ENCODE measurements around the gene NACC2.

NACC2 gene

DNA sequence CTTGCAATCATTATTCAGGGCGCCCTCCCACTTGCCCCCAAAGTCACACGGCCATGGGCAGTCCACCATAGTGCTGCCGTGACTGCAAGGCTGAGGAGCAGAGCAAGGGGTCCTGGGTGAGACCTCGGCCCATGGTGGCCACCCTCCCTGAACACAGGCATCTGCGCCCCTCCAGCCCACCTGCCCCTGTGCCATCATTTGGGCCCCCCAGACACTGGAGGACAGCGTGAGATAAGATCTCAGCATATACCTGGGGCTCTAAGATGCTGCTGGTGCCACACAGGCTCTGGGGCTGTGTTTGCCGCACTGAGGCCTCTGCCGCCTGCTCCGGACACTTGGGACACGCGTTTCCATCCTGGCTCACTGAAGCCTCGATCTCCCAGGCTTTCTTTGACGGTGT, 20.1 kb upstream of the NACC2 start:
- TF ChIP-seq, protein P1, sequence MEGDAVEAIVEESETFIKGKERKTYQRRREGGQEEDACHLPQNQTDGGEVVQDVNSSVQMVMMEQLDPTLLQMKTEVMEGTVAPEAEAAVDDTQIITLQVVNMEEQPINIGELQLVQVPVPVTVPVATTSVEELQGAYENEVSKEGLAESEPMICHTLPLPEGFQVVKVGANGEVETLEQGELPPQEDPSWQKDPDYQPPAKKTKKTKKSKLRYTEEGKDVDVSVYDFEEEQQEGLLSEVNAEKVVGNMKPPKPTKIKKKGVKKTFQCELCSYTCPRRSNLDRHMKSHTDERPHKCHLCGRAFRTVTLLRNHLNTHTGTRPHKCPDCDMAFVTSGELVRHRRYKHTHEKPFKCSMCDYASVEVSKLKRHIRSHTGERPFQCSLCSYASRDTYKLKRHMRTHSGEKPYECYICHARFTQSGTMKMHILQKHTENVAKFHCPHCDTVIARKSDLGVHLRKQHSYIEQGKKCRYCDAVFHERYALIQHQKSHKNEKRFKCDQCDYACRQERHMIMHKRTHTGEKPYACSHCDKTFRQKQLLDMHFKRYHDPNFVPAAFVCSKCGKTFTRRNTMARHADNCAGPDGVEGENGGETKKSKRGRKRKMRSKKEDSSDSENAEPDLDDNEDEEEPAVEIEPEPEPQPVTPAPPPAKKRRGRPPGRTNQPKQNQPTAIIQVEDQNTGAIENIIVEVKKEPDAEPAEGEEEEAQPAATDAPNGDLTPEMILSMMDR (IDR thresholded peaks at IDR 0.05; ENCODE audit: insufficient read depth, low read depth, low read length, missing control alignments), result no peak
- no peak for DNase-seq (ENCODE audit: low read depth)
- H3K4me3 ChIP-seq (ENCODE audit: low read length), result no peak overlapping the region

DNA sequence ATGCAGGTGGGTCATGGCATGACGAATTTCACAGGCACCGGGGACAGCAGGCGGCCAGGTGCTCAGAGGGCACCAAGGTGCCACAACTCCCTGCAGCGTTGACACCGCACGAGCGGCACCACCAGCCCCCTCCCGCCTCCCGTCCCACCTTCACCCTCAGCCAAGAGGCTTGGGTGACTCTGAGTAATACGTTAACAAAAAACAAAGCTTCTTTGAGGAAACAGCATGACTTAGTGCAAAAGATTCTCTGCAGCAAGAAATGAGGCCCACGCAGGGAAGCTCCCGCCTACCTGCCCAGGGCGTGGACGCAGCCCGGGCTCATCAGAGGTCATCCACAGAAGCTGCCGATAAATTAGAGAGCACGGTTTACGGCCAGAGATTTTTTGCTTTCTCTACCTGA, 19.5 kb upstream of the NACC2 start:
- H3K4me3 ChIP-seq (ENCODE audit: low read length), result no peak overlapping the region
- DNase-seq (ENCODE audit: low read depth), result no peak
- TF ChIP-seq, protein P1 (IDR thresholded peaks at IDR 0.05; ENCODE audit: insufficient read depth, low read depth, low read length, missing control alignments), result no peak

DNA sequence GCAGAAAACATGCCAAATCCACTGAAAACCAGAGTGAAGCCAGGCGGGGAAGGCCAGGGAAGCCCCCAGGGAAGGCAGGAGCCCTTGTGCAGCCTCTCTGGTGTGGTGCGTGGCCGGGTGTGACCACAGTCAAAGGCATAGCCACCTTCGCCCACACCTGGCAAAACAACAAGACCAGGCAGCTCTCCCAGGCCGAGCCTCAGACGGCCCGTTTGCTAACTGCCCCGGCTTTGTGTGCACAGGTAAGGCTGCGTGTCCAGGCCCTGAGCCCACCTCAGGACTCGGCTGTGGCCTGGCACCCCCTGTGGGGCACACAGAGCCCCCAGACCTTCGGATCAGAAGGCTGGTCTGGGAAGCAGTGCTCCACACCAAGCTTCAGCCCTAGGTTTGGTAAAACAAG, 17.5 kb upstream of the NACC2 start:
- no peak overlapping the region for H3K4me3 ChIP-seq (ENCODE audit: low read length)
- TF ChIP-seq, protein P1 (IDR thresholded peaks at IDR 0.05; ENCODE audit: insufficient read depth, low read depth, low read length, missing control alignments), result no peak
- DNase-seq (ENCODE audit: low read depth), result peak; percentile 37

DNA sequence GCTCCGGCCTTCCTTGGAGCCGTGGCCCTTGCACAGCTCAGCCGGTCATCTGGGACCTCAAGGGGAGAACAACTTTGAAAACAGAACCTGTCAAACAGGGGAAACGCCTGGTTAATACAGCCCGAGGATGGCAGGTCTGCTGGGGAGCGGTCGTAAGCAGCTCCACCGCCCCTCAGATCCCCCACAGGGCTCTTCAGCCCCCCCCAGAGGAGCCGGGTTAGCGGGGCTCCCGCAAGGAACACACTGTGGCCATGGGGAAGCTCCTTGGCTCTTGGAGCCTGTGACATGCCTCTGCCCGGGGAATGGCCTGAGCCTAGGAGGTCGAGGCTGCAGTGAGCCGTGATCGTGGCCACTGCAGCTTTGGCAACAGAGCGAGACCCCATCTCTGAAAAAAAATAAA, 16.8 kb upstream of the NACC2 start:
- H3K4me3 ChIP-seq (ENCODE audit: low read length), result no peak overlapping the region
- TF ChIP-seq, protein P1 (IDR thresholded peaks at IDR 0.05; ENCODE audit: insufficient read depth, low read depth, low read length, missing control alignments), result no peak
- DNase-seq (ENCODE audit: low read depth), result no peak

DNA sequence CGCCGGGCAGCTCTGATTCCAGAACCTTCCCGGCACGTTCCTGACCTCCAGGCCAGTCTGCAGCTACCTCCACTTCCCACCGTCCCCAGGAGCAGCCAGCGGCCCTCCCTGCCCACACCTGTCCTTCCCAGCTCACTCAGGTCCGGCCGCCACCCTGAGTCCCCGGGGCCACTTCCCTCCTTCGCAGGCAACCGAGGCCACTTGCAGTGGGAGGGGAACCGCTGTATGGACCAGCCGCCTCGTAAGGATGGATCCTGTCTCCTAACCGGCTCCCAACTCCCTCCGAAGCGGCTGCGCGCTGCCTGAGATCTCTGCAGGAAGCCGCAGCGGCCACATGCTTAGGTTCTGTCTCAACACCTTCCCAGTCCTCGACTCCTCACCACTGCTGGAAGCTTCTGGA, 16.1 kb upstream of the NACC2 start:
- TF ChIP-seq, protein P1 (IDR thresholded peaks at IDR 0.05; ENCODE audit: insufficient read depth, low read depth, low read length, missing control alignments), result no peak
- no peak overlapping the region for H3K4me3 ChIP-seq (ENCODE audit: low read length)
- no peak for DNase-seq (ENCODE audit: low read depth)

DNA sequence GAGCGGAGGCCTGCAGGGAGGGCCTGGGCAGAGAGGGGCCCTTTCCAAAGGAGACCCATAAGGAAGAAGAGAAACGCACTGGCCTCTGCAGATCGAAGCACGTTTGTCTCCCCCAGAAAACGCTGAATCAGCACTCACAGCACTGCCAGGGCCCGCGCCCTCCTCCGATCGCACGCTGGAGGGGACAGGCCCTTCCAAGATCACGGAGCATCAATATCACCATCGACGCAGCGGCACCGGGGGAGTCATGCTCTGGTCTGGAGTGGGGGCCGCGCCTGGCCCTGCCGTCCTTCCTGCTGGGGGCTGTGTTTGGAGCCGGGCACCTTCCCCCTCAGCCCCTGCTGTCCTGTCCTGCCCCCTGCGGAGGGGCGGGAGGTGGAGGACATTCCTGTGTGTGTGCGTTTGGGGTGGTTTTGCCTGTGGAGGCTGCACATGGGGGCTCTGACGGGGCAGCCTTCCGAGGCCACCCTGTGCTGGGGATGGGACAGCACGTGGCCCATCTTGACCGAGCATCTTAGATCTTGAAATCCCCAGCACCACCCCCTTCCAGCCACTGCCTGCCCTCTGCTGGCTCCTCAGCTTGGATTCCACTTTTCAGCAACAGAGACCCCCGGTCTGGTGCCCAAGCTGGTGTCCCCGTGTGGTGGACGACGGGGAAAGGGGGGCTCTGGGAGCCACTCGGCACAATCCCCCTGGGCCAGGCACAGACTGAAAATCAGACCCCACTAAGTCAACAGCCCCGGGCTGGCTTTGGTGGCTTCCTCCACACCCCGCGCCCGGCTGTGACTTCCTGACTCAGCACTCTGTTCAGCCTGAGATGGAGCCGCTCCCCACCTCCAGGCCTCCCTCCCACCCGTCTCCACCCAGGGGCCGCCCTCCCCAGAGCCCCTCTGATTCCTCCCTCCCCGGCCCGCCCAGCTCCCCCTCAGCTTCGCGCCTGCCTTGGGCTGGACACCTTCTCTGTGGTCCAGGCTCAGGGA, 15.3 kb upstream of the NACC2 start:
- H3K4me3 ChIP-seq (ENCODE audit: low read length), result no peak overlapping the region
- no peak for DNase-seq (ENCODE audit: low read depth)
- TF ChIP-seq, protein P1 (IDR thresholded peaks at IDR 0.05; ENCODE audit: insufficient read depth, low read depth, low read length, missing control alignments), result peak; percentile 13
